Measurements from ENCODE around the gene NDE1.
"Not testable (repeated sequence)": the region's sequence is repeated elsewhere in the genome, so short reads cannot be mapped to it uniquely, and the experiment has no call there.

Gene NDE1

GRCh38 chr16:15652293-15653001 is 2.4 kb downstream of the NDE1 start:
- DNase-seq: no peak

- no peak for DNase-seq
Measured at GRCh38 chr16:15653227-15653626, 3.2 kb downstream of the NDE1 start.

- DNase-seq: no peak
Measured at GRCh38 chr16:15654591-15654990, 4.5 kb downstream of the NDE1 start.

GRCh38 chr16:15655561-15655960 is 5.5 kb downstream of the NDE1 start:
- DNase-seq: not testable (repeated sequence)

GRCh38 chr16:15658149-15658548 is 8.1 kb downstream of the NDE1 start:
- DNase-seq: no peak

GRCh38 chr16:15658556-15658955 is 8.5 kb downstream of the NDE1 start:
- DNase-seq: no peak

GRCh38 chr16:15660203-15660601 is 10.2 kb downstream of the NDE1 start:
- no peak for DNase-seq

GRCh38 chr16:15665107-15665506 is 15.1 kb downstream of the NDE1 start:
- DNase-seq: no peak

GRCh38 chr16:15667091-15667742 is 17.2 kb downstream of the NDE1 start:
- no peak for DNase-seq

GRCh38 chr16:15671530-15672117 is 21.6 kb downstream of the NDE1 start:
- DNase-seq: no peak

GRCh38 chr16:15672127-15672513 is 22.1 kb downstream of the NDE1 start:
- not testable (repeated sequence) for DNase-seq

- peak; percentile 90 for DNase-seq
Measured at GRCh38 chr16:15672514-15673167, 22.6 kb downstream of the NDE1 start.

GRCh38 chr16:15674571-15674970 is 24.5 kb downstream of the NDE1 start:
- no peak for DNase-seq

GRCh38 chr16:15676506-15676905 is 26.5 kb downstream of the NDE1 start:
- no peak for DNase-seq

- DNase-seq: no peak
Measured at GRCh38 chr16:15677447-15677846, 27.4 kb downstream of the NDE1 start.

GRCh38 chr16:15682105-15682570 is 32.1 kb downstream of the NDE1 start:
- DNase-seq: peak; percentile 55

GRCh38 chr16:15686287-15686686 is 36.2 kb downstream of the NDE1 start:
- DNase-seq: no peak

- no peak for DNase-seq
Measured at GRCh38 chr16:15689290-15689689, 39.2 kb downstream of the NDE1 start.

GRCh38 chr16:15690296-15690695 is 40.3 kb downstream of the NDE1 start:
- no peak for DNase-seq

GRCh38 chr16:15691046-15691445 is 41.0 kb downstream of the NDE1 start:
- DNase-seq: no peak

- not testable (repeated sequence) for DNase-seq
Measured at GRCh38 chr16:15692508-15692907, 42.5 kb downstream of the NDE1 start.

- DNase-seq: no peak
Measured at GRCh38 chr16:15694499-15694898, 44.5 kb downstream of the NDE1 start.

GRCh38 chr16:15699819-15700218 is 49.8 kb downstream of the NDE1 start:
- no peak for DNase-seq

- DNase-seq: no peak
Measured at GRCh38 chr16:15701367-15701766, 51.3 kb downstream of the NDE1 start.
